Glomerular visceral epithelial cell (primary cell): Measurements from ENCODE around the gene ST8SIA1.

ENCODE experiments used
- DNase-seq: peaks from one replicate; pipeline ENCODE4 v3.0.0-alpha.2; 2016; ENCODE audit errors: extremely low spot score

Gene ST8SIA1

DNA sequence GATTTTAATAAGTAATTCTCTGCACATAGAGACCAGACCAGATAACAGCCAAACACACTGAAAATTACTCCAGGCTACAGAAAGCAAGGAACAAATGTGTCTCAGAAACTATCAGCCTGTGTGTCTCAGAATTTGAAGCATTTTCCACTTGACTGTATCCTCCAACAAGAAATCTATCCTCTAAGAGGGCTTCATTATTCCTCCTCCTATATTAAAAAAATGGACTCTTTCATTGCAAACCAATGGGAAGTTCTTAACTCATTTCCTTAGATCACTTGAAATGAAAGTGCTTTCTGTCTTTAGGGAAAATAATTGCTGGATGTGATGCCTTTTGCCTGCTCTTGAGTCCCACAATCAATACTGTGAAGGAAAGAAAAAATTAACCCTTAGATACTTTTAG lies 2.3 kb downstream of the ST8SIA1 start:
- no peak for DNase-seq

DNA sequence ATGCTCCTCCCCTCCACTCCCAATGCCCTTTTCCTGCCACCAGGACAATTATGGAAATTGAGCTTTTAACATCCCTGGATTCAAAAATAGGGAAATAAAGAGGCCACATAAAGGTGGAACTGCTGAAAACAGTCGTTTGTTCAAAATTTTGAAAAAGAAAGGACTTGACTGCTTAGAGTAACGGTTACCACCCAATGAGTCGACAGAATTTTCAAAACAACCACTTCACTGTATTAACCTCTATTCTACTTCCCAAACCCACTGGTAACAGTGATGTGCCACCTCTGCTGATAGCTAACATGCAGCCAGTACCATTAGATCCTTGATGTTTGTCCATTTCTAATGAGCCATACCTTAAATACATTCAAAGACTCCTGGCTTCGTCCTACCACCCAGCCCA lies 4.9 kb downstream of the ST8SIA1 start:
- no peak for DNase-seq

DNA sequence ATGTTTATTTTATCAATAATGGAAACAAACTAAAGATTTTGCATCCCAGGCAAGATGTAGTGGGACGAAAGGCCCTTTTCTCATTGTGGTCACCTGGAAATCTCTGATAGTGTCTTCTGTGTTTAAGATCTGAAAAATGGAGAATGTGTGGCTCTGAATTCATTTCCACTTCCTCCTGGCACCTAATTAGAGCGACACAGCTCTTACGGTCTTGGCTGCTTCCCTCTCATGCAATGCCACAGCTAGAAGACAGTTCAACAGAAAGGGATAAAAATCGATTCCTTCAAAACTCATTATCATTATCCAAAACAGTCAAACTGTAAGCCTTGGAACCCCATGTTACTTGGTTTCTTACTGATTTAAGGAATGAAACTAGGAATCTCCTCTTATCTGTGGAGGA lies 9.3 kb downstream of the ST8SIA1 start:
- no peak for DNase-seq

DNA sequence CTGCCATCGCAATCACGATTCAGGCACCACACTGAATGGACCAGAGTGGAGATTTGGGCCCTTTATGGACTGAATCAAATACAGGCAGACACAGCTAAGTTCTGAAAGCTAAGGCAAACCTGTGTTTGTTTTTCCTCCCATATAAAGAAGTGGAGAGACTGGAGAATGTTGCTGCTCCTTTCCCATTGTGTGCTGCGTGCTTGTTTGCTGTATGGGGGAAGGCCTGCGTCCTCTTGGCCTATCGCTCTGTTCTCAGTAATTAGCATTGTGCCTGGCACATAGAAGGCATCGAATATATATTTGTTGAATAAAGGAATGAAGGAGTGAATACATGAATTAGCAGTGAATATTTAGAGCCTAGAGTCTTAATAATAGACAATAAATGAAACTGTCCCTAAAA lies 12.4 kb downstream of the ST8SIA1 start:
- no peak for DNase-seq

DNA sequence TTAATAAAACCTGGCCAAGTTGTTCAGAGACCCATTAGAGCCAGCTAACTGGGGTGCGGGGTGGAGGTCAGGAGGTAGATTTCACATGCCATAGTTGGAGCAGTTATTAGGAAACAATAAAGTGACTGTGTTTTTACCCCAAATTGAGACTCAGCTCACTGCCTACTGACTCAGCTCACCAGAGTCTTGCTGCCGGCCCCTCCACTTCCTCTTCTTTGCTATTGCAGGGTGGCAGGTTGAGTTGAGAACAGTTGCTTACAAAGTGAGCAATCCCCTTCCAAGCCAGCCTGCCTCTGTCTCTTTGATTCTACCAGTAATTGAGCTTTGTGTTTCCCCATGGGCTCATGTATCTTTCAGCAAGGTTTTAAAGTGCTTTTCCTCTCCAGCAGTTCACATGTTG lies 12.9 kb downstream of the ST8SIA1 start:
- DNase-seq: peak; percentile 13

DNA sequence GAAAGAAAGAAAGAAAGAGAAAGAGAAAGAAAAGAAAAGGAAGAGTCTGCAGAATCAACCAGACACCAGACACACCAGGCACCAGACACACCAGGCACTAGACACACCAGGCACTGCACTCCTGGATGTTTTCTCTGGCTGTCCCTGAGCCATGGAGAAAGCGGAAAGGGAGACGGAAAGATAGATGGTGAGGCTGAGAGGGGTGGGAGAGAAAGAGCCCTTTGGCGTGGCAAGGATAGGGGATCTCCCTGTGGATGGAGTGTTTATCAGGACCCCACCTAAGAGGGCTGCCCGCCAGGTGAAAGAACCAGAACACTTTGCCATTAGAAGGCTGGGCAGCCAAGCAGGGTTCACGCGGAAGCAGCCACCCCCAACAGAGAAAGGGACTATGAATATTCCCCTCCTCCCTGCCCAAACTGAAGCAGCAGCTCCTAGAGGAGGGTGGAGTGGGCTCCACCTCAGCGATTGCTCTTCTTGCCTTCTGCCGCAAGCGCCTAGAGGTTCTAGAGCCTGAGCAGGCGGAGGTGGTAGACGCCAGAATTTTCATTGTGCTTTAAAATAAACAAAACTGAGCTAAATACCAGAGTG lies 13.4 kb downstream of the ST8SIA1 start:
- DNase-seq: no peak

DNA sequence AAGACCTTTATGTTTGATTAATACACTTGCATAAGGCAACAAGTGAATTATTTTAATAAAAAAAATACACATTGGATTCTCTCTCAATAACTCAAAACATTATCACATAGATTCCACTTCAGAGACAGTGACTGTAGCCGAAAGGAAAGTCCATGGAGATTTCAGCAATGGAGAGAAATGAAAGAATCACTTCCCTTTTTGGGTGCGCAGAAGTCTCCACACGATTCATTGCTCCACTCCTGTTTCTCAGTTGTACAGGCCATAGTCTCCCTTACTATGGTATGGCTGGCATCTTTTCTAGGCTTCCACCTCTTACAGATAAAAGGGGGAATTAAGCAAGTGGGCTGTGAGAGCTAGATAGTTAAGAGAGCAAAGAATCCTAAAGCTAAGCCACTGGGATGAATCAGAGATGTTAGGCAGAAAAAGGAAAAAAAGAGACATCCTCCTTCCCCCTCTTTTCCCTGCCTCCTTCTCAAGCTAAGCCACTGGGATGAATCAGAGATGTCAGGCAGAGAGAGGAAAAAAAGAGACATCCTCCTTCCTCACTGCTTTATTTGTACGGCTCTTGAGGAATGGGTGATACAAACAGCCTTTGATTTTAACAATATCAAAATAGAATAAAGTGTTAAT lies 16.3 kb downstream of the ST8SIA1 start:
- DNase-seq: peak; percentile 24

DNA sequence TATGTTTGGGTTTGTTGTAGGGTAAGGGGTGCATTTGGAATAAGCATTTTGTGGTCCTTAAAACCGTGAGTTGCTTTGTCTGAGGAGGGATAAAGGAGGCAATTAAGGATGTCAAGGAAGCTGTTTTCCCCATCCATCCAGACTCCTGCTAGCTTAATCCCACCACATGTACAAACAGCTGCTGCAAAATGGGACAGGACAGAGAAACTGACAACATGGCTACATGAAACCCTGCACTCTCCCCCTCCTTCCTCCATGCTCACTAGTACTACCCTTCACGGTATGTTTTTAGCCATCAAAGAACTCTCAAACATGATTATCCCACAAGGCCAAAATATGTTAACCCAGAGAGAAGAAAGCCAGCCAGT lies 20.6 kb downstream of the ST8SIA1 start:
- no peak for DNase-seq

DNA sequence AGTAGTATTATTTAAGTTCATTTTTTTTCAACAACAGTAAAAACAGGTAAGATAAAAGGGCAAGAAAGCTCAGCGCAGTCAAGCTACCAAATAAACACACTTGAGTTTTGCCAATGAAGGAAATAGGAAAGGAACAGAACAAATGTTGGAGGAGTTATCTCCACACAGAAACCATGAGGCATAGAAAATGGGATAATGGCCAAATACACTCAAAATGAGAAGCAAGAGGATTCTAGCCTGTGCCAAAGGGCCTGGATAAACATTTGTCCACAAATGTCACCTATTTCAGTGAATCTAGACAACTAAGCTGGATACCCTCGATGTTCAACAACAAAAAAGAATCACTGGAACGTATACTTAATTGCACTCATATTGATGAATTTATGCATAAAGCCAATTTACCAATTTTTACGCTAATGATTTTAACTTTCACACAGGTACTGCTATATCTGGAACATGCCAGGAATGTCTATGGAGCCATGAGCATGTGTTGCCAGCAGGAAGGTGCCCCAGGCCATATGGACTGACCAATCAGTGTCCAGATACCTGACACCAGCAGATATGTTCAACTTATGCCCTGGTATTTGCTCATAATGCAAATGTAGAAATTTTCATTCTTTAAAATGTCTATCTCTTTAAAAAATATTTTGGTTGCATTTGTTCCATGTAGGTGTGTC lies 21.1 kb downstream of the ST8SIA1 start:
- DNase-seq: no peak

DNA sequence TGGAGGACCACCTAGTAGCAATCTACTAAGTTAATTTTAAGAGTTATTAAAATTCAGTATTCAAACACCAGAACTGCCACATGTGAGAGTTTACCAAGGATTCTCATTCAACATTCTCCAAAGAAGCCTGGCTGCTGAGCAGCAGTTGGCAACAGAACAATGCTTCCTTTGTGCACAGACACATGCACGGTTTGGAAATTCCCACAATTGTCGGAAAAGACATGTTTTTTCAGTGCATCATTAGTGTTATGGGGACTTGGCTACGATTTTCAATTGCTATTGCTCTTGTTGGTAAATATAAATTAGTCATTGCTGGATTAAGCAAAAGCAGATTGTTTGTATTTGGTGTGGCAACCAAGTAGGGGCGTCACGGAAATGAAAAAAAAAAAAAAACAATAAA lies 22.2 kb downstream of the ST8SIA1 start:
- no peak for DNase-seq

DNA sequence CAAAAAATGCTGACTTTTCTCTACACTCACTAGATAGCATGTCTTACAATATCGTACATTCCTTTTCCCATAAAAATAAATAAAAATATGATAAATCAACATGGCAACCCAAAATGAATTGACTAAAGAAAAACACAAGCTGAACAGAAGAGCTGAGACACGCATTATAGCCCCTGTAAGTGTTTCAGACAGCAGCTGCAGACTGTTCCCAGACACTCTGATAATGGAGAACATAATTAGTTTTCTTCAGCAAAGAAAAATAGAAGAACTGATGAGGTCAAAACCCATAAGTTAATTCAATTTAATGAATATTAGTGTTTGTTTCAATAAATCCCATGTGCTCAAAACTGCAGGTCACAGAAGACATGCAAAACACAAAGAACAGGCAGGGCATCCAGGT lies 23.8 kb downstream of the ST8SIA1 start:
- DNase-seq: no peak

DNA sequence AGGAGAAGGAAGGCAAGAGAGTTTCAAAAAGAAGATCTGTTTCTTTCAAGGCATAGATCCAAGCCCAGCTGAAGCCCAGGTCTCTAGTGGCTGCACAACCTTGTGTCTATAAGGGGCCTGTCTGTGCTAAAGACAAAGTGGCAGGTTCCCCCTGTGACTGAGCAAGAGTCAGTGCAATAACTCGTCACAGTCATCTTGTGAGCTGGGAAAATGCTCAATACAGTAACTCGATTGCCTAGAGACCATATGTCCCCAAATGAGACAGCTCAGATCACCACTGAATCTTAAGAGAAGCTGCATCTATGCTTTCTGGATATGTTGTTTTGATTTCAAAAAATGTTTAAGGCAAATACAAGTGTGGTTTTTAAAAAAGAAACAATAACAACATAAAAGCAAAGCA lies 24.2 kb downstream of the ST8SIA1 start:
- DNase-seq: no peak

DNA sequence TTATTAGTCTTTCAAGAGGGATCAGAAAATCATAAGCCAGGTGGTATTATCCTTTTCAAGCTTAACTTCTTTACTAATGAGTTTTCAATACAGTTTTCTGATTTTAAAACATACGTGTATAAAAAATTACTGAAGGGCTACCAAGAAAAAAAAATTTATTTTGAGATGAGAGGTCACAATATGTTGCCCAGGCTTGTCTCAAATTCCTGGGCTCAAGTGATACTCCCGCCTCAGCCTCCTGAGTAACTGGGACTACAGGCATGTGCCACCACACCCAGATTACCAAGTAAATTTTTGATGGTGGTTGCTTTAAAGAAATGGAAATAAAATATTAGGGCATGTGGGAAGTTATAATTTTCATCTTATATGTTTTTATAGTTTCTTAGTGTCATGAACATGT lies 26.7 kb downstream of the ST8SIA1 start:
- DNase-seq: no peak

DNA sequence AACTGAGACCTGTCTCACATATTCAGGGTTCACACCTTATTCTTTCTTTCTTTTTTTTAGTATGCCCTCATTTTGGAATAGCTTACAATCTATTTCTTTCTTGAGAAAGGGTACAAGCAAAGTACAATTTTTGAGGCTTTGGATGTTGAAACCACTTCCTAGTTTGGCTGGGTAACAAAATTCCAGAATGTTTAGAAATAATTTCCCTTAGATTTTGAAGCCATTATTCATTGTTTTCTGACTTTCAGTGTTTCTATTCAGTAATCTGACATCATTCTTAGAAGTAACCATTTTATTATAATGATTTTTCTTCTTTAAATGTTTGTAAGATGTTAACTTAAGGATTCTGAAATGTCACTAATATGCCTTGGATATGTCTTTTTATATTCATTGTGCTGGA lies 28.2 kb downstream of the ST8SIA1 start:
- no peak for DNase-seq

DNA sequence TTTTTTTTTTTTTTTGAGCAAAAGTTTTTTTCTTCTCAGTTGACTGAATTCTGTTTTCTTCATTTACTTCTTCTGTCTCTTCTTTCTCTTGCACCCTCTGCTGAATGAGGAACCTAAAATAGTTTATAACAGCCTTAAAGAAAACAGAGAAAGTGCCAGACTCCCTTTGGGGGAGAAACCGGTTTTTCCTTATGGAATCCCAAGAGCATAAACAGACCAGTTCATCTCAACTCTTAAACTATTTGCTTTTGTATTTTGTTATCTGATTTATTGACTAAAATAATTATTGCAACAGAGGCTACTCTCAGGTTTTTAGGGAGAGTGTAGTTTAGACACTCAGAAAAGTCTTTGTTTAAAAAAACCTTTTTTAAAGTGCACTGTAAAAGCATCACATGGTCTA lies 30.2 kb downstream of the ST8SIA1 start:
- DNase-seq: no peak

DNA sequence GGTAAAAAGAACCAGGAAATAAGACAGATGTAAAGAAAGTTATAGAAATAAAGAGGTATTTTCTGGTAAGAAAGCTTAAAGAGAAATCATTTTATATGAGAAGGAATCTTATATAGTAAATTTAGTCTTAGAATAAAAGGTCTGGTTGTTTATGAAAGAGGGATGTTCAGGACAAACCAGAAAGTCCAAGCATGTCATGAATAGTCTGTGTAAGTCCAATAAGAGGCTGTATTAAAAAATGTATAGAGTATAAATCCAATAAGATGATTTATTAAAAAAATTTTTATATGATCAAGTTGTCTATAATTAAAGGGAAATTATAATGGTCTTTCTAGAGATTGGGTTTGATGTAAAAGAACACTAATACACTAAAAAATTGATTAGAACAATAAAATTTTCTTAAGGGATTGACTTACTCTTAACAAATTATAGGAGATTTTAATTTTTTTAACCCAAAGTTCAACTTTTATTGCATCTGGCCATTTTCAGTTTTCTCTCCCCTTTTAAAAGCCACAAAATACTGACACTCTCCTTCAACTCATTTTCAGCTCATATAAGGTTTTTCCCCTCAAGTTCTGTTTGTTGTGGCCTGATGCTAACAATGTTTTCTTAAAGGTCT lies 35.1 kb downstream of the ST8SIA1 start:
- peak; percentile 13 for DNase-seq

DNA sequence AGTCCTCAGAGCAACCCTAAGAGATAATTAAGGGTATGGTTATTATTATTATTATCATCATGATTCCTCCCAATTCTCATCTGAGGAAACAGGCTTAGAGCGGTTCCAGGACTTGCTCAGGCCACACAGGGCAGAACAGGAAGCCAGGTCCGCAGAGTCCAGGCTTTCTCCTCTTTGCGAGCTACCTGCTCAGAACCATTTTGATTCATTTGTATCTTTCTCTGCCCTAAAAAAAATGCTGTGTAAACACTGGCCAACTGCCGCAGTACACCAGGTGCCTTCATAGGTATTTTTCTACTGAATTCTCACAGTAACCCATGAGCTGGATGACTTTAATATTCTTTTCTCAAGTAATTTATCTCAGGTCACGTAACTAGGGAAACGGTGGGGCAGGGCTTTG lies 45.3 kb downstream of the ST8SIA1 start:
- DNase-seq: no peak

DNA sequence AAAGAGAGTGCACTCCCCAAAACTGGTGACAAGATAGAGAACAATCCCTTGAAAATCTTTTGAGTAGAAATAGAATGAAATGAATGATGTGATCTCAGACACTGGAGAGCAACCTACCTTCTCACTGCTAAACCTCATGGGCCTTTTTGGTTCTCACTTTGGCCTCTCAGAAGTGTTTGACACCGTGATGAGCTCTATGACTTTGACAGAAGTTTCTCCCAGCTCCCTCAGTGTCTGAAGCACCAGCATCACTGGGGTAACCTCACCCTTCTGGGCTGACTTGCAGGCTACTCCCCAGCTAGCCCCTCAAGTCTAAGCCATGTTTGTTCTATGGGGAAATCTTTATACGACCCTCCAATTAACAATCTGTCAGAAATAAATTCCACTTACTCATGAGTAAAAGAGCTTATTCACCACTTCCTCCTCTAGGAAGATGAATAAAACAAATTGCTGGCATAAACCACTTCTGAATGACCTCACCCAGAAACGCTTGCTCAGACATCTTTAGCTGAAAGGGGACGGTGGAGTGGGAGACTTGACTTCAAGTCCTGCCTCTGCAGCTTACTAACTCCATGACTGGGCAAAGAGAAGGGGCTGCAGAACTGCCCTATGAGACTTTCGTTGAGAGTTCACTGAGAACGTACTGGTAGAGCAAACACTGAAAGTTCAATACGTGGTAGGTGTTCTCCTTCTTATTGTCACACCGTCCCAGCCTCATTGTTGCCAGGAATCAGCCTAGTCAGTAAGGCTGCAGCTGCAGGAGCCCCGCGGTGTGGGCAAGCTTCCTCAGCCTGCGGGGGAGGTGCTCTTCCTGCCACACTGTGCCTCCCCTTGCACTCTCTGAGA lies 46.5 kb downstream of the ST8SIA1 start:
- peak; percentile 56 for DNase-seq

DNA sequence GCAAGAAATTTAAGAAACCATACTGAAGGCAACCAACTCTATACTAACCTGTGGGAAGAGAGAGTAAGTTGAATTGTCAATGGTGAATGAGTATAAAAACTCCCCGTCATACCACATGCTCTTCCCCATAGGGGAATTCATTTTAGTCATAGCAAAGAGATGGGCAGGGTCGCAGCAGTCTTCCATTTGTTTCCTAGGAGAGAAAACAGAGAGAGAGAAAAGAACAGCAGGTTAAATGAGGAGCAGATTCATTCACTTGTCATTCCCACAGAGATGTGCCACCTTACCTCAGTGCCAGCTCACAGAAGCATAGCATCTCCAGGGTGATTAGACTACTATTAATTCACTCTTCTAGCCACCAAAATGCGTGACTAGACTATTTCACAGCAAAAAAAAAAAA lies 47.4 kb downstream of the ST8SIA1 start:
- DNase-seq: peak; percentile 49

DNA sequence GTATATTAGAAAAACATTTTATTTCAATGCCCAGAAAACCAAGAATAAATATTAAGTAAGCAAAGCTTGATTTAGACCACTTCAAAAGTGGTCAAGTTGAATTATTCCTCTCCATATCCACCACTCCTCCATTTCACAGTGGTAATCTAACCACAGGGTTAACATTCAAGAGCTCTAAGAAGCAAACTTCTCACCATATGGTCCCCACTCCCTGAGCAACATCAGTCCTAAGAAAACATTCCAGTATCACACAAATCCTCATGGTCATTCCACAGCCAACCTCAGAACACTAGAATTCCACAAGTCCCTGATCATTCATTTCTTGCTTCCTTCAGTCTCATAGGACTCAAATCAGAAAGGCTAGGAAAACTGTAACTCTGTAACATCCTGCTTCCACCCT lies 47.9 kb downstream of the ST8SIA1 start:
- DNase-seq: peak; percentile 88

DNA sequence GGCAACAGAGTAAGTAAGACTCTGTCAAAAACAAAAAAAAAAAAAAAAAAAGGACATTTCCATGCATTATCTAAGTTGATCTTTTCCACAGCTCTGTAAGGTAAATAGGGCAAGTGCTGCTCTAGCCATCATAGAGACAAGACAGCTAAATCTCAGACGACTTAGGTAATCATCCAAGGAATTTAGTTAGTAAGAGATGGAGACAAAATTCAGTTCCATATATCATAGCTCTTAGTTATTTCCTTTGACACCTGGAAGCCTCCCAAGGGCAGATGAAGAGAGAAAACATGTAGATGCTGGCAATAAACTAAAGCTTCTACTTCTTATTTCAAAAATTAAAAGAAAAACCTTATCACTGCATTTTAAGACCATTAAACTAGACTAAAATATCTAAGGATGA lies 48.7 kb downstream of the ST8SIA1 start:
- DNase-seq: peak; percentile 17

DNA sequence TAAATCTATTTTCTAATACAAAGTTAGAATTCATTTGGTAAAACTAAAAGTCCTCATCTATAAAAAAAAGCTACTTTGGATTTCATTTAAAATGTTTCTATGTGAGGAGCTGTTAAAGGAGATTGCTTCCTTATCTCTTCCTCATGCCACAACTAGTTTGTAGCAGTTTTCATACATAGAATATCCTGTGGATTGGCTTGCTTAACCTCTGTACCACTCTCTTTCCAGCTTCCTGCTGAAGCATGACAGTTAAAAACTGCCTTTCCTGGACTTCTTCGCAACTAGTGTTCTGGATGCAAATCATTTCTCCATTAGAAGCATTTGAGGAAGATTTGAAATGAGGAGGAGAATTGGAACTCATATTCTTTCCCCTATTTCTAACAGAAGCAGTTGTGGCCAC lies 49.6 kb downstream of the ST8SIA1 start:
- DNase-seq: no peak
